Purkinje cell (primary cell): ENCODE data around the gene TNFRSF1B. TPM values are rescaled to one million over a fixed set of nuclear protein-coding genes. Genes with fewer than 3 reads are reported as not detected.

Experiments
- polyA plus RNA-seq: library from polyadenylated mRNA; unstranded; fragments of >200 nt; fragmentation: Nextera tagmentation; gene quantifications from 2 replicates; pipeline ENCODE4 v1.2.1, GENCODE V29; 2014

Gene TNFRSF1B
- polyA plus RNA-seq: not detected in 2 replicates

DNA sequence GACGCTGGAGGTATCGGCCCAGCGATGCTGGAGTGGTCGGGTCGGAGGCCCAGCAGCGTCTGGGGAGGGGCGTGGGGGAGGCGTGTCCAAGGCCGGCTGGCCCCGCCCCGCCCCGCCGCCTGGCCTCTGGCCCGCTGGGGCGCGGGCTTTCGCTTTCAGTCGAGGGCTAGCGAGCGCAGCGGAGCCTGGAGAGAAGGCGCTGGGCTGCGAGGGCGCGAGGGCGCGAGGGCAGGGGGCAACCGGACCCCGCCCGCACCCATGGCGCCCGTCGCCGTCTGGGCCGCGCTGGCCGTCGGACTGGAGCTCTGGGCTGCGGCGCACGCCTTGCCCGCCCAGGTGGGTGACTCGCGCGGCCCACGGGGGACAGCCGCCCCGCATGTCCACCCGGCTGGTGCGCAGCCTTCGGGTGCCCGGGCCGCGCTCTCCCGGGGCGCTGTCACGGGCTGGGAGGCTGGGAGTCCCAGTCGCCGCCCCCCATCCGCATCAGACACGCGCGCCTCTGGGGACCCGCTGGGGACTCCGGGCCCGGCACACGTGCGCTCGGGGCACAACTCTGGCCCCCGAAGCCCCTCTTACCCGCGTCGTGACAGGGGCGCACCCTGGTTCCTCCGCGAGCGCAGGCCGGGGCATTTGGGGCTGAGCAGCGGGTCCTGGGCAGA lies at the start of gene TNFRSF1B:
TNFRSF1B (plus strand) TSS at position 158 of the 659 bp plus-strand sequence; CDS start at position 259, 101 bp downstream.

GRCh38 chr1:12229835-12230548 lies 63.2 kb downstream of the TNFRSF1B start, which contains the start of gene VPS13D:
Gene VPS13D, plus strand, starts transcription at chr1:12230030. Its CDS starts 4,237 bp downstream, at chr1:12234267.

Other genes with a start within 250 kb of the TNFRSF1B start
- gene KIAA2013, start 240.6 kb upstream of the TNFRSF1B start, polyA plus RNA-seq: 2.0 and 7.0 TPM in 2 replicates
- 12.0 and 21.7 TPM in 2 replicates for gene PLOD1, start 232.3 kb upstream of the TNFRSF1B start, polyA plus RNA-seq
- gene MFN2, start 186.5 kb upstream of the TNFRSF1B start, polyA plus RNA-seq: 16.6 and 16.8 TPM in 2 replicates
- gene MIIP, start 147.5 kb upstream of the TNFRSF1B start, polyA plus RNA-seq: 1.2 and 2.5 TPM in 2 replicates
- gene TNFRSF8, start 103.7 kb upstream of the TNFRSF1B start, polyA plus RNA-seq: not detected in 2 replicates
- 10.6 and 17.3 TPM in 2 replicates for gene VPS13D, start 63.0 kb downstream of the TNFRSF1B start, polyA plus RNA-seq